Activated CD4-positive, alpha-beta T cell treated with anti-CD3 and anti-CD28 coated beads, Interleukin-2, amount 10 ng/mL, durations not matched to agents 24 days and 14 days (primary cell): ENCODE data around the gene PANX1. TPM values are rescaled to one million over a fixed set of nuclear protein-coding genes. Genes with fewer than 3 reads are reported as not detected.

ENCODE experiments used
- DNase-seq: peaks from one replicate; pipeline ENCODE4 v3.0.0; 2022
- H3K27ac Mint-ChIP-seq: one replicate; pipeline ENCODE4 v1.8.0; 2022; ENCODE audit warnings: mild to moderate bottlenecking, mixed read lengths
- H3K27me3 Mint-ChIP-seq: one replicate; pipeline ENCODE4 v1.8.0; 2022; ENCODE audit warnings: mixed read lengths
- H3K36me3 Mint-ChIP-seq: one replicate; pipeline ENCODE4 v1.8.0; 2022; ENCODE audit warnings: low read depth, mild to moderate bottlenecking, mixed read lengths
- H3K4me1 Mint-ChIP-seq: one replicate; pipeline ENCODE4 v1.8.0; 2021; ENCODE audit warnings: mixed read lengths
- H3K4me3 Mint-ChIP-seq: one replicate; pipeline ENCODE4 v1.8.0; 2022; ENCODE audit warnings: mild to moderate bottlenecking, moderate library complexity, mixed read lengths
- H3K9me3 Mint-ChIP-seq: one replicate; pipeline ENCODE4 v1.8.0; 2021; ENCODE audit warnings: mixed read lengths
- intact Hi-C: fragments of 100-400 bp; cut with micrococcal nuclease; formaldehyde crosslinking; loops from one replicate; pipeline ENCODE4 v1.15.1; 2023
- total RNA-seq: library from RNA; stranded (reverse); gene quantifications from 2 replicates; pipeline ENCODE4 v1.2.3, GENCODE V29; 2022

PANX1 gene
- total RNA-seq, 1 donor from 2014 or later = 19.7 TPM

DNA sequence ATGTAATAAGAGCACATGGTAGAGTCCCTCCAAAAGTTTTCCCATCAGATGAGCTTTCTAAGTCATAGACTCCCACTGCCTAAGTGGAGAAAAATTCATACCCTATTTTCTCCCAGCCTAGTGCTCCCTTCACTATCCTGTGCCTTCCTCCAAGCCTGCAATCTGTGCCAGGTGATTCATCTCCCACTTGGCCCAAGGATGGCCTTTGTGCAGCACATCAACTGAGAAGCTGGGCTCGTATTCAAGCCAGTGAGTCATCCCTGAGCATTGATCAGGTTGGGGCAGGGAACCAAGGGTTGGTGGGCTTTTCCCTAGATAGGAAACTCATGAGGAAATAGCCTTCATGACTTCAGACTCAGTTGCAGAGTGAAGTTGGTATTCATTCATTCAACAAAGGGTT, 64.6 kb downstream of the PANX1 start:
- no peak for DNase-seq
- H3K4me3 Mint-ChIP-seq = no peak overlapping the region
- intact Hi-C loops = no loop called here
- H3K27ac Mint-ChIP-seq = no peak overlapping the region
- H3K4me1 Mint-ChIP-seq = no peaks in the 10 kb centered on the region
- no peaks in the 10 kb centered on the region for H3K27me3 Mint-ChIP-seq
- no peaks in the 10 kb centered on the region for H3K9me3 Mint-ChIP-seq
- peaks cover 2% of the 10 kb centered on the region for H3K36me3 Mint-ChIP-seq

DNA sequence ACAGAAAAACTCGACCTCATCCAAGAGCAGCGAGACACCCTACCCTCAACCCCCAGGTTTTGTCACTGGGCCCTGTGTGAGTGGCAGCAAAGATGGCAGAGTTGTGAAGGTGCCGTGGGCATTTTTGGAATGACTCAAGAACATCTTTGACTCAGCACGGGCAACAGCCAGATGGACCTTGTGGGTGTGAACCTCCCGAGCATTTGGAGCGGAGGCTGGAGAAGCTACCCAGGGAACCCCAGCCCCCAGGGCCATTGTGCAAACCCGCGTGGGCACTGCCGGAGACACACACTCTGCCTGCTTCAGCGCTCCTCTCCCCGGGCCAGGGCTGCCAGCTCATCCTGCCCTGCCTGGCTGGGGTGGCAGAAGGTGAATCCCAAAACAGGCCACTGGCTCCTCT, 66.1 kb downstream of the PANX1 start:
- H3K27me3 Mint-ChIP-seq = no peaks in the 10 kb centered on the region
- no peaks in the 10 kb centered on the region for H3K4me1 Mint-ChIP-seq
- H3K36me3 Mint-ChIP-seq = no peaks in the 10 kb centered on the region
- DNase-seq = no peak
- no peak overlapping the region for H3K4me3 Mint-ChIP-seq
- no peak overlapping the region for H3K27ac Mint-ChIP-seq
- intact Hi-C loops = no loop called here
- H3K9me3 Mint-ChIP-seq = no peaks in the 10 kb centered on the region

GRCh38 chr11:94196363-94196762, 67.7 kb downstream of the PANX1 start:
- Mint-ChIP-seq H3K36me3 (no peaks in the 10 kb centered on the region), H3K27ac (no peak overlapping the region), H3K27me3 (no peaks in the 10 kb centered on the region), H3K4me3 (no peak overlapping the region), H3K9me3 (no peaks in the 10 kb centered on the region), H3K4me1 (no peaks in the 10 kb centered on the region)
- DNase-seq = no peak
- intact Hi-C loops = no loop called here

DNA sequence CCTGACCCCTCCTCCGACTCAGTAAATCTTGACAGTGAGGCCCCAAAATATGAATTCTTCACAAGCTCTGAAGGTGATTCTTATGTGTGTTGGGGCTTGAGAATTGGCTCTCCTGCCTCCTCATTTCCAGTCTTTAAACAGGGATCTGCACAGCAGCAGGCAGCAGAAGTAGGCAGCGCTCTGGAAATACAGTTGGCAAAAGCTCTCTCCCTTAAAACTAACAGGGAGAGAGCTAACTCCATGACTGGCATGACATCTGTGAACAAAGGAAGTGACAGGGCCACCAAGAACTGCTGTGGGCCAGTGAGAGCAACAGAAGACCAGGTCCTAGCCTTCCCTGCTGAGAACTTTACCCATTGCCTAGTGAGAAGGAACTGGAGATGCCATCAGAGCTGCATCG, 70.1 kb downstream of the PANX1 start:
- no peak for DNase-seq
- H3K27me3 Mint-ChIP-seq = no peaks in the 10 kb centered on the region
- no peak overlapping the region for H3K27ac Mint-ChIP-seq
- intact Hi-C loops = no loop called here
- H3K9me3 Mint-ChIP-seq = no peaks in the 10 kb centered on the region
- no peaks in the 10 kb centered on the region for H3K36me3 Mint-ChIP-seq
- H3K4me3 Mint-ChIP-seq = no peak overlapping the region
- no peaks in the 10 kb centered on the region for H3K4me1 Mint-ChIP-seq

GRCh38 chr11:94199136-94200130, 70.8 kb downstream of the PANX1 start:
- H3K9me3 Mint-ChIP-seq = no peaks in the 10 kb centered on the region
- H3K4me1 Mint-ChIP-seq = no peaks in the 10 kb centered on the region
- H3K27ac Mint-ChIP-seq = no peak overlapping the region
- no peaks in the 10 kb centered on the region for H3K27me3 Mint-ChIP-seq
- DNase-seq = no peak
- intact Hi-C loops = no loop called here
- H3K4me3 Mint-ChIP-seq = no peak overlapping the region
- no peaks in the 10 kb centered on the region for H3K36me3 Mint-ChIP-seq

- no peak overlapping the region for H3K4me3 Mint-ChIP-seq
- H3K36me3 Mint-ChIP-seq = no peaks in the 10 kb centered on the region
- no peak for DNase-seq
- H3K4me1 Mint-ChIP-seq = no peaks in the 10 kb centered on the region
- no peak overlapping the region for H3K27ac Mint-ChIP-seq
- no peaks in the 10 kb centered on the region for H3K9me3 Mint-ChIP-seq
- no peaks in the 10 kb centered on the region for H3K27me3 Mint-ChIP-seq
- intact Hi-C loops = no loop called here
These were observed 72.4 kb downstream of the PANX1 start for GRCh38 chr11:94201004-94201465.

GRCh38 chr11:94203070-94203469, 74.4 kb downstream of the PANX1 start:
- DNase-seq = no peak
- no peak overlapping the region for H3K27ac Mint-ChIP-seq
- H3K27me3 Mint-ChIP-seq = peaks cover under 1% of the 10 kb centered on the region
- peaks cover under 1% of the 10 kb centered on the region for H3K9me3 Mint-ChIP-seq
- no peaks in the 10 kb centered on the region for H3K36me3 Mint-ChIP-seq
- intact Hi-C loops = no loop called here
- no peaks in the 10 kb centered on the region for H3K4me1 Mint-ChIP-seq
- no peak overlapping the region for H3K4me3 Mint-ChIP-seq

DNA sequence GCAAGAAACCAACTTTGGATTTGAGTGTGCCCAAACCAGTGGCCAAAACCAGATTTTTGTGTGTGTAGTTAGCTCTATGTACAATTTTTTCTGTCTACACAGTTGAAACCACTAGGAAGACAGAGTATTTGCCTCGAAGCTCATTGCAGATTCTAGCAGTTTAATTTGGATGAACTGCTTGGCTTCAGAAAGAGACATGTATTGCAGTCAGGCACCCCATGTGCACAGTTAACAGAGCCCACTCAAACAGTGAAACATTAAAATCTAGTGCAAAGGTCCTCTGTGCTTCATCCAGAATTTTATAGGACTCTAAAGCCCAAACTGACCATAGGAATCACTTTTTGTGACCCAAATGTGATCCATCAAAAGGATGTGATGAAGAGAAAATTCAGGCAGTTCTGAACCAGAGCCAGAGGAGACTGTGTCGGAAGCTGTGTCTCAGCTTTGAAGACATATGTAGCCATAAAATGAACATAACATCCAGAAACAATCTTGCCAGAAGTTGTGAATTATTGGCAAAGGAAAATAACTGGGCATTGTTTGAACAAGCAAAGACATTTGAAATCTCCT, 82.7 kb downstream of the PANX1 start:
- no peak overlapping the region for H3K4me3 Mint-ChIP-seq
- intact Hi-C loops = no loop called here
- no peak for DNase-seq
- H3K36me3 Mint-ChIP-seq = no peaks in the 10 kb centered on the region
- peaks cover 2% of the 10 kb centered on the region for H3K27me3 Mint-ChIP-seq
- no peaks in the 10 kb centered on the region for H3K4me1 Mint-ChIP-seq
- peaks cover 4% of the 10 kb centered on the region for H3K9me3 Mint-ChIP-seq
- no peak overlapping the region for H3K27ac Mint-ChIP-seq

DNA sequence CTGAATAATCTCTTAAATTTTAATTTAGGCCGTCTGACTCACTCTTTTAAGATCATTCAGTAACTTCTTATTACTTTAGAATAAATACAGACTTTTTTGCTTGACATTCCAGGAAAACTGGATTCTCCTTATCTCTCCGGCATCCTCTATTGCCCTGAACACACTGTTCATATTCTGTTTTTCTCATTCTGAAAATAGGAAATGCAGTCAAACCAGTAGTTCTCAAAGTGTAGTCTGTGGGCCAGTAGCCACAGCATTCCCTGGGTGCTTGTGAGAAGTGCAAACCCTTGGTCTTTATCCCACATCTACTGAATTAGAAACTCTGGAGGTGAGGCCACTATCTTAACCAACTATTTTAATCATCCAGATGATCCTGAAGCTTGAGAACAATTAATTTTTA, 84.3 kb downstream of the PANX1 start:
- intact Hi-C loops = no loop called here
- H3K9me3 Mint-ChIP-seq = peaks cover 7% of the 10 kb centered on the region
- H3K4me1 Mint-ChIP-seq = no peaks in the 10 kb centered on the region

DNA sequence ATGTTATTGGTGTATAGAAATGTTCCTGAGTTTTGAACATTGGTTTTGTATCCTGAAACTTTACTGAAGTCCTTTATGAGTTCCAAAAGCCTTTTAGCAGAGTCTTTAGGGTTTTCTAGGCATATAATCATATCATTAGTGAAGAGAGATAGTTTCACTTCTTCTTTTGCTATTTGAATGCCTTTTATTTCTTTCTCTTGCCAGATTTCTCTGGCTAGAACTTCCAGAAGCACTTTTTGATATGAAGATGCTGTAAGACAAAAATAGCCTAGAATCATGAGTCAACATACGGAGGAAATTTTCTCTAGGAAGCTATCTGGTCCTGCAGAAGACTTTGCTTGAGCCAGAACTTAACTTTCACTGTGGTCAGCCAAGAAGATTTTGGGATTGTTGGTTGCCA, 89.1 kb downstream of the PANX1 start:
- no peak for DNase-seq
- H3K4me1 Mint-ChIP-seq = no peaks in the 10 kb centered on the region
- intact Hi-C loops = no loop called here
- no peaks in the 10 kb centered on the region for H3K36me3 Mint-ChIP-seq
- no peaks in the 10 kb centered on the region for H3K27me3 Mint-ChIP-seq
- peaks cover 19% of the 10 kb centered on the region for H3K9me3 Mint-ChIP-seq
- no peak overlapping the region for H3K27ac Mint-ChIP-seq
- no peak overlapping the region for H3K4me3 Mint-ChIP-seq

More for the DNA sequence above, 84.3 kb downstream of the PANX1 start:
- Mint-ChIP-seq H3K36me3 (no peaks in the 10 kb centered on the region), H3K27ac (no peak overlapping the region), H3K27me3 (peaks cover 2% of the 10 kb centered on the region), H3K4me3 (no peak overlapping the region)
- no peak for DNase-seq

GRCh38 chr11:94218372-94218771, 89.7 kb downstream of the PANX1 start:
- intact Hi-C loops = no loop called here
- no peaks in the 10 kb centered on the region for H3K4me1 Mint-ChIP-seq
- H3K36me3 Mint-ChIP-seq = no peaks in the 10 kb centered on the region
- no peaks in the 10 kb centered on the region for H3K27me3 Mint-ChIP-seq
- H3K4me3 Mint-ChIP-seq = no peak overlapping the region
- H3K9me3 Mint-ChIP-seq = peaks cover 19% of the 10 kb centered on the region
- no peak overlapping the region for H3K27ac Mint-ChIP-seq
- no peak for DNase-seq

DNA sequence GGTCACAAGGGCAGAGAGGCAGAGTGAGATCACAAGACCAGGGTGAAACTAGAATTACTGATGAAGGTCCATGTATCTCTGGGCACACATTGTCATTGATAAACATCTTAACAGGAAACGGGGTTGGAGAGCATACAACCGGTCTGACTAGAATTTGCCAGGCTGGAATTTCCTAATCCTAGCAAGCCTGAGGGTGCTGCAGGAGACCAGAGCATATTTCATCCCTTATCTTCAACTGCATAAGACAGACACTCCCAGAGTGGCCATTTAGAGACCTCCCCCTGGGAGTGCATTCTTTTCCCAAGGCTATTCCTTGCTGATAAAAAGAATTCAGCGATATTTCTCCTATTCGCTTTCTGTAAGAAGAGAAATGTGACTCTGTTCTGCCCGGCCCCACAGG, 91.1 kb downstream of the PANX1 start:
- no peak overlapping the region for H3K4me3 Mint-ChIP-seq
- intact Hi-C loops = no loop called here
- H3K27me3 Mint-ChIP-seq = no peaks in the 10 kb centered on the region
- no peak for DNase-seq
- H3K9me3 Mint-ChIP-seq = peaks cover 19% of the 10 kb centered on the region
- no peaks in the 10 kb centered on the region for H3K4me1 Mint-ChIP-seq
- no peak overlapping the region for H3K27ac Mint-ChIP-seq
- no peaks in the 10 kb centered on the region for H3K36me3 Mint-ChIP-seq

GRCh38 chr11:94224078-94224477, 95.4 kb downstream of the PANX1 start:
- Mint-ChIP-seq H3K27ac (no peak overlapping the region), H3K27me3 (no peaks in the 10 kb centered on the region), H3K4me1 (no peaks in the 10 kb centered on the region), H3K4me3 (no peak overlapping the region), H3K36me3 (no peaks in the 10 kb centered on the region), H3K9me3 (peaks cover 16% of the 10 kb centered on the region)
- DNase-seq = no peak
- intact Hi-C loops = no loop called here
